Breast epithelium (tissue), 3 donors: ENCODE data around the gene ZFP36L1.

Source experiments
- POLR2A ChIP-seq: fragments of 450-650 bp; IDR thresholded peaks from one replicate; pipeline ENCODE4 v1.6.1; 2016; ENCODE audit warnings: antibody characterized with exemption, mild to moderate bottlenecking, moderate library complexity
- TF ChIP-seq, protein P1 (sequence below), 3 donors: fragments of 450-650 bp; IDR thresholded peaks; one replicate each; pipeline ENCODE4 v1.5.1; 2016 to 2017; ENCODE audit warnings: antibody characterized with exemption in 3 of 3, mild to moderate bottlenecking in 3 of 3, moderate library complexity in 3 of 3

DNA sequence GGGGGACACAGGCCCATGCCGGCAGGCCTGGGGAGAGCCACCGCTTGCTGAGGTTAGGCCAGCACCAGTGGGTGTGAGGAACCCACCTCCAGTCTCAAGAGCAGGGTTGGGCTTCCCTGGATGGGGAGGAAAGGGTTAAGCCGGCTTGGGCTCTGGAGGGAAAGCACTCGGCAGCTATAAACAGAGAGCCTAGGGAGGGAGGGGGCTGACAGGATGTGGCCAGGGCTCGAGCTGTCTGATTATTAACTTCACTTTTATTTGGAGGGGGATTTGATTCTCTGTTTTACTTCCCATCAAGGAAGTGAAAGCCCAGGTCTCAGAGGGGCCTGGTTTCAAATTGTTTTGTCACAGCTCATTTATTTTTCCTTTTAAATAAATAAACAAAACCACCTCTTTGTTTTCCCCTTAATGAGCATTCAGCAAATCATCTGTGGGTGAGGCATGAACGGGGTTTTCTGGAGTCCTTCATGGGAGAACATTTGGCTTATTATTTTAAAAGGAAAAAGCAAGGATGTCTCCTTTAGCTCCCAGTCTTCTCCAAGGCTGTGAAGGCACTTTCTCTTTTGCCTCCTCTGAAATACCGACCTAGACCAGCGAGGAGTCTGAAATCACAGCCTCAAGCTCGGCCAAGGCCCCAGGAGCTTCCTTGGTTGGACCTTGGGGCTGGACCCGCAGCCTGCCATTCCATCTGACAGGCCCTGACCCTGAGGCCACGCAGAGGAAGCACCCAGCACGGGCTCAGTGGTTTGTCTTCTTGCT lies 21.9 kb upstream of the ZFP36L1 start:
- TF ChIP-seq, protein P1, sequence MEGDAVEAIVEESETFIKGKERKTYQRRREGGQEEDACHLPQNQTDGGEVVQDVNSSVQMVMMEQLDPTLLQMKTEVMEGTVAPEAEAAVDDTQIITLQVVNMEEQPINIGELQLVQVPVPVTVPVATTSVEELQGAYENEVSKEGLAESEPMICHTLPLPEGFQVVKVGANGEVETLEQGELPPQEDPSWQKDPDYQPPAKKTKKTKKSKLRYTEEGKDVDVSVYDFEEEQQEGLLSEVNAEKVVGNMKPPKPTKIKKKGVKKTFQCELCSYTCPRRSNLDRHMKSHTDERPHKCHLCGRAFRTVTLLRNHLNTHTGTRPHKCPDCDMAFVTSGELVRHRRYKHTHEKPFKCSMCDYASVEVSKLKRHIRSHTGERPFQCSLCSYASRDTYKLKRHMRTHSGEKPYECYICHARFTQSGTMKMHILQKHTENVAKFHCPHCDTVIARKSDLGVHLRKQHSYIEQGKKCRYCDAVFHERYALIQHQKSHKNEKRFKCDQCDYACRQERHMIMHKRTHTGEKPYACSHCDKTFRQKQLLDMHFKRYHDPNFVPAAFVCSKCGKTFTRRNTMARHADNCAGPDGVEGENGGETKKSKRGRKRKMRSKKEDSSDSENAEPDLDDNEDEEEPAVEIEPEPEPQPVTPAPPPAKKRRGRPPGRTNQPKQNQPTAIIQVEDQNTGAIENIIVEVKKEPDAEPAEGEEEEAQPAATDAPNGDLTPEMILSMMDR (IDR thresholded peaks at IDR 0.05), result peak in 1 of 3 donors; percentile 29
- TF ChIP-seq POLR2A, result no peak
